GM18505 (cell line): Measurements from ENCODE around the gene NUMA1.

ENCODE experiments used
- ATAC-seq: cut with Tn5 transposase; IDR thresholded peaks from one replicate; pipeline ENCODE4 v1.9.1; 2021; ENCODE audit not compliant: unreplicated experiment
- POLR2A ChIP-seq: IDR thresholded peaks from 4 replicates; pipeline ENCODE4 v1.6.1; 2011; ENCODE audit warnings: borderline replicate concordance; ENCODE audit not compliant: insufficient read depth, insufficient read length; ENCODE audit errors: extremely low read depth

The NUMA1 gene

DNA sequence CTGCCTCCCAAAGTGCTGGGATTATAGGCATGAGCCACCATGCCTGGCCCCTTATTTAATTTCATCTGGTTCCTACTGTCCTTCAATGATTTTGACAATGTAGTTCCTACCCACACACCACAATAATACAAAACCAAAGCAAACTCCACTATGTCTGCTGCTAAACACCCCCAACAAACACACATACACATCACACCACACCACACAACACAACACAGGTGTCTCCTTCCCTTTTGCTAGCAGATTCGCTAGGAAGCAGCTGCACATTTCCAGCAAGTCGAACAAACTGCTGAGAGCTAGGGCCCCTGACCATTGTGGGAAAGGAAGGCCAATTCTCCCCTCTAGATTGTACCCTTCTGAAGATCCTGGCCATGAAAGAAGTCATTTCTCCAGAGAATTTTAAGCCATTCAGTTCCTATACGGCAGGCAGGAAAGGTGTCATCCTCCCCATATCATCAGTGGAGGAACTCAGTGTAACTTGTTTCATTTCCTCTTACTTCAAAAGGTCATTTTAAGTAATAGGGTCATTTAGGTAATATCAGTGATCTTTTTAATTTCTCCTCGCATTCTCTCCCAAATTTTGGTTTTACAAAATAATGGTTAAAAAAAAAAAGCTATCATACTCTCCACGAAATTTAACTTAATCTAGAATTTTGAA, 18.5 kb downstream of the NUMA1 start:
- ATAC-seq, result no peak
- TF ChIP-seq POLR2A, result no peak

DNA sequence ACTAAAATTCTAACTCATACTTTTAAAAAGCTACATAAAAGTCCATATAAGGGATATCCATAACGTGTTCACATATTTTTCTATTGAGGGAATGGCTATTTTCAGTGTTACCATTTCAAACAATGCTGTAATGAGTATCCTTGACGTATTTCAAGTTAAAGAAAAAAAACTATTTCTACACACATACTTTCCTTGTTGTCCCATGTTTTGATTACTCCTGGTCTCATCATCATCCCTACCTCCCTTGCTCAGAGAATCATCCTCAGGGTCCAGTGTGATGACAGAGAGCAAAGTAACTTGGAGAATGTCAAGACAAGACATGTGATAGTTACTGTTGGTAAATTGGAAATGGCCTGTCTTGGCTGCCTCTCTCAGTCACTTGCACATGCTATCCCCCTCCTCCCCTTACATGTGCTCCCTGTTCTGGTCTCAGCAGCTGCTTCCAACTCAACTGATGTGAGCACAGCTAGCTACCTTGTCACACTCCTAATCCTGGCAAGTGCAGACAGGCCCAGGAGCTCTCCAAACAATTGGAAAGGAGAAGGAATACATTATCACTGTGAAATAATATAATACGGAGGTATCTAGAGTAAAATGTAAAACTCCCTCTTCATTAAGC, 21.8 kb downstream of the NUMA1 start:
- TF ChIP-seq POLR2A, result no peak
- no peak for ATAC-seq

GRCh38 chr11:72048766-72049460, 31.4 kb downstream of the NUMA1 start:
- no peak for TF ChIP-seq POLR2A
- no peak for ATAC-seq

DNA sequence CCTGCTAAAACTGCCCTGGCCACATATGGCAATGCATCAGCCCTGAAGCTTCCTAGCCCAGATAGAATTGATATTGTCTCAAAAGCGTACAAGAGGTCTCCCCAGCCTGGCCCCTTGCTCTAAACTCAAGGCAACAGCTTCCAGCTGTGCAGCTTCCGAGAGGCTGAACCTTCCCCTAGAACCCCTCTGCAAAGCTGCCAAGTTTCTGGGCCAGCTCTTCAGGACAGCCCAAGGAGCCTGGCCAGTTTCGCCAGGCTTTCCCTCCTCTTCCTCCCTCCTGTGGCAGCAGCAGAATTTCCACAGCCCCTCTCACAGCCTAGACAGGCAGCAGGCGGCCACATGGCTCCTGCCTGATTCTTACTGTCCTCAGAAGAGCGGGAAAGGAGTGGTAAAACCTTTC, 34.5 kb downstream of the NUMA1 start:
- TF ChIP-seq POLR2A, result no peak
- no peak for ATAC-seq

DNA sequence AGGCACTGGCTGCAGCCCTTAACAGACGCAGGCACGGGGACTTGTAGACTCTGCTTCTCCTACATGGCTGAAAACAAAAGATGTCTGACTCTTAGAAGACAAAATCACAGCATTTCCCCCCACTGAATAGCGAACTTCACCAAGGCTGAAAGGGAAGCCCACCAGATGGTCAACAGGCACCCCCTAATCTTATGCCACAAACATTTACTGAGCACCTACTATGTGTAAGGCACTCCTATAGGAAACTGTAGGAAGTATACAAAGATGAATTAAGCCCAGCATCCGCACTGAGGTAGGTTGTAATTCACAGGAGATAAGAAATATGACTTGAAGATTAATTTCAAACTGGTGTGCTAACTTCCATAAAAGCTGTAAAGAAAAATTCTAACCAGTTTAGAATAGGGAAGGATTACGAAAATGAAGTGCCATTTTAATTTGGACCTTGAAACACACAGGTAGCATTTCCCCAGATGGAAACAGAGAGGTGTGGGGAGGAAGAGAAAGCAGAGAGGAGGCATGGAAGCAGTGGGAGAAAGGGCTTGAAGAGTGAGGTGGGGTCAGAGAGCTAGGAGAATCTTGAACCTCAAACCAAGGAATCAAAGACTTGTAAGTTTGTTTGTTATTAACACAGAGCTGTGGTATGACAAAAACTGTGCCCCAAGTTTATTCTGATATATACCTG, 38.1 kb downstream of the NUMA1 start:
- no peak for ATAC-seq
- TF ChIP-seq POLR2A, result no peak

GRCh38 chr11:72041364-72042063, 38.8 kb downstream of the NUMA1 start:
- ATAC-seq, result no peak
- TF ChIP-seq POLR2A, result peak; percentile 53

- peak; percentile 46 for TF ChIP-seq POLR2A
- no peak for ATAC-seq
Observed at GRCh38 chr11:72040491-72041363, 39.6 kb downstream of the NUMA1 start.

- no peak for ATAC-seq
- TF ChIP-seq POLR2A, result no peak
Observed at GRCh38 chr11:72039856-72040401, 40.4 kb downstream of the NUMA1 start.

- no peak for ATAC-seq
- TF ChIP-seq POLR2A, result no peak
Observed at GRCh38 chr11:72039031-72039855, 41.1 kb downstream of the NUMA1 start.

- no peak for ATAC-seq
Observed at GRCh38 chr11:72038491-72038890, 41.9 kb downstream of the NUMA1 start.

DNA sequence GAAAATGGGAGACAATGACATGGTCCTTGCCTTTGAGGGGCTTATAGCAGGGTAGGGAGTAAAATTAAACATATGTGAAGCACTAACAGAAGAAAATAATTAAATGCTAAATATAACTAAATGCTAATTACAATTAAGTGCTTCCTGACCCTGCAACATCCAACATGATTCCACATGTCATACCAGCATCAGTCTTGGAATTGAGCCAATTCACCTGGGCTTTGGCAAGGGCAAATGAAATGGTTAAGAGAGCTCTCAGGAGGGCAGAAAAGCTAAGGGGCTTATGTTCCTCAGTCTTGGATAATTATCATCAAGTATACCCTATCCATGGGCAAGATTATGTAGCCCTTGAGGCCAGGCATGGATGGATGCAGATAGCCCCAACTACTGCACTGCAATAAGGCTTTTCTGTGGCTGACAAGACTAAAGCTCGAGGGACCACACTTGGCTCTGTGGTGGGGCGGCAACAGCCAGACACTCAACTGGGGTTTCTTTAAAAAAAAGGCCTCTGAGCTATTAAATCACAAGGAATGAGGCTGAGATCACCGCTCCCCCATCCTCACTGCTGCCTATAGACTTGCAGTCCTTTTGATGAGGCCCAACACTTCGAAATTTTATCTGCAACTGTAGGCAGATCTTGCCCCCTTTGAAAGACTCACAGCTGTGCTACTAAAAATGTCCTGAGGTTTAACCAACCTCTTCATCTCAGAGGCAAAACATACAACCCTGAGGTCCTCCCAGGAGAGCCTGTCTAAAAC, 42.6 kb downstream of the NUMA1 start:
- ATAC-seq, result no peak
- TF ChIP-seq POLR2A, result no peak

More at GRCh38 chr11:72038491-72038890, 41.9 kb downstream of the NUMA1 start:
- TF ChIP-seq POLR2A, result no peak

DNA sequence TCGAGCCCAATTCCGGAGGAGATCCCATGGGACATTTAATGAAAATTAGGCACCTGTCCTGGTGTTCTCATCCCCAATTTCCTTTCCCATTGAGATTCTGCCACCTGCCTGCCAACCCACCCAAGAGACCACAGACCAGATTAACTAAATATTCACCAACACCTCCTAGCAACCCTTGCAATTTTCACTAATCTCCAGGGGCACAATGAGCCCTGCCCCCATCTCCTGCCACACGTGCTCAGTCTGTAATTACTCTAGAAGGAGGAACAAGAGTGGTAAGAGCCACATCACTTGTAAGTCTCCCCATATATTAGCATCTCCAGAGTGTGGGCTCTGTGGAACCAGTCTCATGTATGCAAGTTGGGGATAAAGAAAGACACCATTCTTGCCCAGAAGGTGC, 43.7 kb downstream of the NUMA1 start:
- no peak for TF ChIP-seq POLR2A
- no peak for ATAC-seq
